GM12891 (cell line): ENCODE measurements around the gene HOXA3.

Source experiments
- DNase-seq: peaks from one replicate; pipeline ENCODE4 v3.0.0; 2011; ENCODE audit warnings: low spot score; ENCODE audit not compliant: insufficient read length
- FAIRE-seq: peaks from 2 replicates; lab custom pipeline; 2011; peaks lifted over from hg19 to GRCh38; lab: Jason Lieb, UNC
- PAX5 ChIP-seq: IDR thresholded peaks from 2 replicates; pipeline ENCODE4 v1.6.1; 2011; ENCODE audit warnings: low read length, moderate library complexity, mild to moderate bottlenecking; ENCODE audit not compliant: insufficient read depth, severe bottlenecking
- POLR2A ChIP-seq: IDR thresholded peaks from 2 replicates; pipeline ENCODE4 v1.6.1; 2011; ENCODE audit warnings: low read depth, low read length, control low read depth
- POLR2AphosphoS5 ChIP-seq: IDR thresholded peaks from 2 replicates; pipeline ENCODE4 v1.6.1; 2011; ENCODE audit warnings: low read depth, low read length, control low read depth
- POU2F2 ChIP-seq: IDR thresholded peaks from 2 replicates; pipeline ENCODE4 v1.6.1; 2011; ENCODE audit warnings: low read depth, mild to moderate bottlenecking, control low read depth, low read length, moderate library complexity
- SPI1 ChIP-seq: IDR thresholded peaks from 2 replicates; pipeline ENCODE4 v1.6.1; 2011; ENCODE audit warnings: low read depth, low read length, control low read depth
- TAF1 ChIP-seq: IDR thresholded peaks from 2 replicates; pipeline ENCODE4 v1.6.1; 2011; ENCODE audit warnings: low read depth, low read length, control low read depth

HOXA3 gene

DNA sequence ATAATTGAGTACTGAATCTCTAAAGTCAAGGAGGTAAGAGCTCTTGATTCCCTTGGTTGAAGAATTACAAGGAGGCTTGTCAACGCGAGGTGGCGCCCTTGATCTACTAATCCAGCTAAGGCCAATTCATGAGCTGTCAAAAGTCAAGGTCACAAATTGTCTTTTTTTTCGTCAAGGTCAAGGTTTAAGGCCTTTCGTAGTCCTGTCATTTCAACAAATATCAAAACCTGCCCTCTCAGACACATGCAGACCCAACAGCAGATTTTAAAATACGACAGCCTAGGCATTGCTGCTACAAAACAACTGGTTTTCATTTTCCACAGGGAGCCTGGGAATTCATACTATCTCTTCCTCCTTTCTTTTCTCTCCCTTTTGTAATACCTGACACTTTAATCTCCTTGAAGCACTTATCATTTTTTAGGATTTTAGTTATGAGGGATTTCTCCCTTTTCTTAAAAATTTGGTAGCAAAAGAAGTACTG is 43.9 kb upstream of the HOXA3 start:
- FAIRE-seq = peak; percentile 88
- TF ChIP-seq POLR2AphosphoS5 = no peak
- TF ChIP-seq POU2F2 = no peak
- no peak for TF ChIP-seq POLR2A
- no peak for TF ChIP-seq PAX5
- no peak for TF ChIP-seq SPI1
- TF ChIP-seq TAF1 = no peak

DNA sequence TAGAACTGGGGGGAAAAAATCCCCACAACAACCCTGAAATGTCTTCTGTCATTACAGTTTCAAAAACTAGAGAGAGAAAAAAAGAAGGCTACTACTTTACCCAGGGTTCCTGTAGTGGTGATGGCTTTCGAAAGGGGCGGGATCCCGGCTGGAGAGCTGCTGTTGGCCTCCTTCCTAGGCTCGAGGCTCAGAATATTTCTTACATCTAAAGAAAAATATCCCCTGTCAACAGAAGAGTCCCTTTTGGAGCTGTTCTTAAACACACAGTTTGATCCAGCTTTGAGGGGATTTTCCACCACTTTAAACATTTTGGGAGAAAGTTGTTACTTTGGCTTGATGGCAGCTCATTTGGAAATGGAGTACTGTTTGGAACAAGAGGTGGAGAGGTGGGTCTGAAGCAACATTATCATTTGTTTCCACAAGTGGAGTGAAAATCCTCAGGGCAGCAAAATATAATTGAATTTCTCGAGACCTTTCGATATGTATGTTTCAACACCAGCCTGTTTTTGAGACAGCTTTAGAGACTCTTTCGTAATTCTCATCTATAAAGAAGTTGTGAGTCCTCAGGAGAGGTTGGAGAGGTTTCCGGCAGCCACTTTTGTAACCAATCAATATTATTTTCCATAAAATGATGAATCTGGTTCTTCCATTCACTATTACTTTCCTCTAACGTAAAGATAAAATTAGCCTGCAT is 42.5 kb upstream of the HOXA3 start:
- no peak for TF ChIP-seq TAF1
- no peak for TF ChIP-seq POLR2A
- TF ChIP-seq POU2F2 = no peak
- TF ChIP-seq PAX5 = no peak
- TF ChIP-seq SPI1 = no peak
- no peak for TF ChIP-seq POLR2AphosphoS5
- DNase-seq = no peak
- no peak for FAIRE-seq

More for the DNA sequence above, 43.9 kb upstream of the HOXA3 start:
- DNase-seq = peak; percentile 60

- no peak for FAIRE-seq
- no peak for DNase-seq
- TF ChIP-seq TAF1 (no peak), POLR2AphosphoS5 (no peak), POU2F2 (no peak), POLR2A (no peak), PAX5 (no peak)
Measured at GRCh38 chr7:27194002-27194352, 41.6 kb upstream of the HOXA3 start.

DNA sequence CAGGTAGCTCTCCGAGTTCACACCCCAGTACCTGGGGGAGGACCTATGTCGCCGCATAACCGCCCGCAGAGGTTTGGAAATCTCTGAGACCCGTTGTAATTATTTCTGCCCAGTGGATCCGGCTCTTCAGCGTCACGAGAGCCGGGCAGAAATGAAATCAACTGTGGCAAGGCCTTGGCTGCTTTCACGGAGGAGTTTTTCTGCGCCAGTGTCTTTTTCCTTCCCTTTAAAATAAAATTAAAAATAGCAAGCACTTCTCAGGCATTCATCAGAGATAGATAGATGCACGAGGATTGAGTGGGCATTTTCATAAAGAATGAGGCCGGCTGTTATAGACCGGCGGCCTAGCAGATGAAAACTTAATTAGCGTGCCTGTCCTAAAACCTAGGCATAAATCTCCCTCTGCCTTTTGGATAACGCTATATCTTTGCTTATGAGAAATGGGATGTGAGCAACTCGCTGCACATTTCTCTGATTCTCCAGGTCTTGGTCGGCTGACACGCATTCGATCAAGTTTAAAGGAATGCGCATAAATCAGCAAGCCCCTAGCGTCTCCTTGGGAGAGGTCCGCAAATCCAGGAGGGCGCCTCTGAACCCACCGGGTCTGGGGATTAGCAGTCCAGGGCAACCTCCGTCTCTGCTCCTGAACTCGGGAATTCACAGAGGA is 41.1 kb upstream of the HOXA3 start:
- TF ChIP-seq POU2F2 (no peak), SPI1 (no peak), PAX5 (no peak), POLR2A (no peak)
- FAIRE-seq = no peak
- DNase-seq = no peak

DNA sequence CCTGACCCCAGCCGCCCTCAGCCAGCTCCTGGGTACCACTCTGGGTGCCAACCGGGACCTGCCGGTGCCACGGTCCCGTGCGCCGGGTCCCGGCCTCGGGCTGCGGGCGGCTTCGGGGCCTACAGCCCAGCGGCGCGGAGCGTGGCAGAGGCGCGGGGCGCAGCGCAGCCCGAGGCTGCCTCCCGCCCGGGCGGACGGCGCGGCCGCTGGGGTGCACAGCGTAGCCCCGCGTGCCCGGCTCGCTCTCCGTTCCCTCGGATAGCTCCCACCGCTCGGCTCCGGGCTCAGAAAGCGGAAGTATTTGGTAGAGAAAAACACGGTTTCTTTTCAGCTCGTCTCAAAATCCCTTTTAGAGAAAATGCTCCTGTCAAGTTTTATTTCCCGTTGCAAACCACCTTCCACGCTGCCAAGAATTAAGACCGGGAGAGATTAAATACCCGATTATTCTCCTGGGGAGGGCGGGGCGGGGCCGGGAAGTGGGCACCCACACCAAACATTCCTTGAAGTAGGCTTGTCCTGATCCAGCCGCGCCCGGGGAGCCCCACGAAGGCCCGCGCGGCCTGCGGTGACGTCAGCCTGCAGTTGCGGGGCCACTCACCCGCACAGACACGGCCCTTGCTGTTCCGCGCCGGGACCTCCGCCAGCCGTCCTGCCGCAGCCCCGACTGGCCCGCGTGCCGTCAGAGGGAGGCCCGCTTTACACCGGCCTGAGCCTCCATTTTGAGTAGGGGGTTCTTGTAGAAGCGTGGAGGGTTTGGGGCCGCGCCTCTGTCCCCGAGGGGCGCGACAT is 40.4 kb upstream of the HOXA3 start:
- no peak for FAIRE-seq
- TF ChIP-seq SPI1 = no peak
- no peak for TF ChIP-seq PAX5
- no peak for TF ChIP-seq TAF1
- TF ChIP-seq POLR2AphosphoS5 = no peak
- TF ChIP-seq POLR2A = no peak
- no peak for TF ChIP-seq POU2F2
- DNase-seq = no peak

GRCh38 chr7:27191833-27192545 is 39.6 kb upstream of the HOXA3 start:
- no peak for DNase-seq
- no peak for FAIRE-seq
- TF ChIP-seq POLR2AphosphoS5 (no peak), POU2F2 (no peak), POLR2A (no peak), PAX5 (no peak), TAF1 (no peak), SPI1 (no peak)

- TF ChIP-seq POU2F2 (no peak), TAF1 (no peak), POLR2AphosphoS5 (no peak), SPI1 (no peak), POLR2A (no peak), PAX5 (no peak)
- FAIRE-seq (no peak), DNase-seq (no peak)
Measured at GRCh38 chr7:27191161-27191731, 38.9 kb upstream of the HOXA3 start.

DNA sequence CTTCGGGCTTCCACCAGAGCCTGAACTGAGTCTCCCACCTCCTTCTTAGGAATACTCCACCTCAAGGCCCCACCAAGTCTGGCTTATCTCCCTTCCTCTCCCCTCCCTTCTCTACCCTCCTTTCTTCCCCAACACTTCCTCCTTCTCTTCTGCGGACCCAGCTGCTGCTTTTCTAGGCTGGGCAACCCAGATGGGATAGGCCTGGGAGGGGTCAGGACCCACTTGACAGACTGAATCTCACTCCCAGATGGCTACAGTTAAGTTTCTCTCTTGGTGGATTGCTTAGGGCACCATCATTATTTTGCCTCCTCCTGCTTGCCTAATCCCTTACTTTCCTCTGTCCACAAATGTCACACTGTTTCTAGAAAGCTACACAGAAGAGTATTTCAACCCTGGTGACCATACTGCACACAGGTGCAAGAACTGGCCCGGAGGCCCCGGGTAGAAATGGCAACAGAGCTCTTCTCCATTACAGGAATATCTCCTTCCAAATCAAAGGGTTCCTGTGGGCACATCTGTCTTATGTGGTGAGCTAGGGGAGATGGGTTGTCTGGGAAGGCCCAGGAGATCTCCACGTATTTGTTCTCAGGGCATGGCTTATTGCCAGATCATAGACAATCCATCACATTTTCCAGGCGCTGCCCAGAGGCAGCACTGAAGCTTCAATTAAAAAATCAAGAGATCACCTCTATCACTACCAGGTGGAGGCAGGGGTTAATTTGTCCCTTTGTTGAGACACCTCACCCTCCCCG is 37.8 kb upstream of the HOXA3 start:
- no peak for TF ChIP-seq POLR2AphosphoS5
- TF ChIP-seq PAX5 = no peak
- no peak for TF ChIP-seq TAF1
- no peak for TF ChIP-seq POU2F2
- no peak for TF ChIP-seq POLR2A
- no peak for TF ChIP-seq SPI1
- DNase-seq (no peak), FAIRE-seq (no peak)
